ENCODE data around the gene SELENOO.

GRCh38 chr22:50242406-50242949, 41.7 kb downstream of the SELENOO start:
- TF ChIP-seq POLR2A (IDR thresholded peaks at IDR 0.05), result no peak
- no peak for TF ChIP-seq CTCF (IDR thresholded peaks at IDR 0.05)
- TF ChIP-seq POLR2AphosphoS5 (IDR thresholded peaks at IDR 0.05), result no peak
- no peak for TF ChIP-seq EP300 (IDR thresholded peaks at IDR 0.05)
